ENCODE results near the gene RNU5D-1. TPM values are rescaled to one million over a fixed set of nuclear protein-coding genes. Genes with fewer than 3 reads are reported as not detected.
"Not testable (repeated sequence)": the region's sequence is repeated elsewhere in the genome, so short reads cannot be mapped to it uniquely, and the experiment has no call there.

The RNU5D-1 gene
- not detected for total RNA-seq

DNA sequence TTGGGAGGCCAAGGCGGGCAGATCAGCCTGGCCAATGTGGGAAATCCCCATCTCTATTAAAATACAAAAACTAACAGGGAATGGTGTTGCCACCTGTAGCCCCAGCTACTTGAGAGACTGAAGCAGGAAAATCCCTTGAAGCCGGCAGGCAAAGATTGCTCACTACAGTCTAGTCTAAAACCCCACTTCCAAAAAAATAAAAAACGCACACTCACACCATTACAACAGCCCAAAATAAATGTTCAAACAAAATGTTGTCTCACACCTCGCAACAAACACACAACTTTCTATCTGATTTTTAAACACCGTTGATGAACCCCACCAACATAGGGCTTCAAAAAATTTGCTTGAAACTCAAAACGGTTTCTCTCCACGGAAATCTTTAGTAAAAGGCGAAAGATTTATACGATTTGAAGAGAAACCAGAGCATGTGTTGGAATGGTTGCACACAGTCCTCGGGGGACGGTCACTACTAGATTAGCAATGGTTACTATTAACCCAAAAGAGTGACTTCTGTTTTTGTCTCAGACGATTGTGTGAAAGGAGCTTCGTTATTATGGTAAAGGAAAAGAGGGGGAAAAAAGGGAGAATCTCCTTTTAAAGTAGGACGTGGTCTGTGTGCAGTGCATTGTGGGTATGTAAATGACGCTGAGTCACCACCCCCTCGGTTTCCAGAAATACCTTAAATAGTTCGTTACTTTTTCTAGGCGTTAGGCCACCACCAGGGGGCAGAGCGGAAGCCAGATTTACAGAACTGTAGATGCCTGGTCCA is at the start of gene RNU5D-1:
RNU5D-1 (minus strand) TSS at position 430 of the 772 bp plus-strand sequence.
- H3K36me3 Mint-ChIP-seq (ENCODE audit: low read depth), result no peaks in the 10 kb centered on the region
- H3K27ac Mint-ChIP-seq, result peak within 1 kb of the TSS; percentile 99
- H3K27me3 Mint-ChIP-seq, result no peaks in the 10 kb centered on the region
- peak; percentile 96 for DNase-seq
- H3K4me1 Mint-ChIP-seq, result peaks cover 47% of the 10 kb centered on the region
- ChIA-PET CTCF (interaction anchor here (0.6 to 3.2 kb wide), 35 partner anchors 10 to 1361 kb away, joined by 3 to 19 read pairs (median 4); partner anchors contain the start of genes BEST4, PLK3, RPS8 and UROD), POLR2A (interaction anchor here (0.6 to 3.5 kb wide), 13 partner anchors 10 to 283 kb away, joined by 3 to 128 read pairs (median 4); partner anchors contain the start of genes BEST4, PLK3 and RPS8)
- no peaks in the 10 kb centered on the region for H3K9me3 Mint-ChIP-seq
- H3K4me3 Mint-ChIP-seq, result peak within 1 kb of the TSS; percentile 61

DNA sequence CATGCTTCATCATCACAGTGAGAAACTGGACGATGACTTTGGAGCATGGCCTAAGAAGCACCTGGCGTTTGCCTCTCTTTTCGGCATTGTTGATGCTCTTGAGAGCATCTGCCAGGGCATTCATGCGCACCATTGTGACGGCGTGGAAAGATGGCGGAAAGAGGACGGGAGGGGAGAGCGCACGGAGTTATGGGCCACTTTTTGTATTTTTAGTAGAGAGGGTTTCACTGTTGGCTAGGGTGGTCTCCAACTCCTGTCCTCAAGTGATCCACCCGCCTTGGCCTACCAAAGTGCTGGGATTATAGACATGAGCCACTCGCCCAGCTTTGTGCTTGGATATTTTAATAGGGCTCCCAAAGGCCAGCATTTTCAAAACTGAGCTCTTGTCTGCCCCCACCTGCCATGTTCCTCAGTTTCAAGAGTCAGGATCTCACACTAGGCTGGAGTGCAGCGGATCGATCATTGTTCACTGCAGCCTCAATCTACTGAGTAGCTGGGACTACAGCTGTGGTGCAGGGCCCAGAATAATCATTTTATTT is 49.7 kb upstream of the RNU5D-1 start:
- H3K36me3 Mint-ChIP-seq (ENCODE audit: low read depth), result peaks cover 61% of the 10 kb centered on the region
- no peak overlapping the region for H3K4me3 Mint-ChIP-seq
- H3K27ac Mint-ChIP-seq, result no peak overlapping the region
- no peaks in the 10 kb centered on the region for H3K27me3 Mint-ChIP-seq
- ChIA-PET POLR2A (no interaction called here), CTCF (interaction anchor here (1.0 to 2.0 kb wide), 5 partner anchors 10 to 20 kb away, joined by 3 to 8 read pairs (median 5); partner anchors contain the start of gene PLK3)
- H3K4me1 Mint-ChIP-seq, result peaks cover 59% of the 10 kb centered on the region
- DNase-seq, result no peak
- no peaks in the 10 kb centered on the region for H3K9me3 Mint-ChIP-seq

DNA sequence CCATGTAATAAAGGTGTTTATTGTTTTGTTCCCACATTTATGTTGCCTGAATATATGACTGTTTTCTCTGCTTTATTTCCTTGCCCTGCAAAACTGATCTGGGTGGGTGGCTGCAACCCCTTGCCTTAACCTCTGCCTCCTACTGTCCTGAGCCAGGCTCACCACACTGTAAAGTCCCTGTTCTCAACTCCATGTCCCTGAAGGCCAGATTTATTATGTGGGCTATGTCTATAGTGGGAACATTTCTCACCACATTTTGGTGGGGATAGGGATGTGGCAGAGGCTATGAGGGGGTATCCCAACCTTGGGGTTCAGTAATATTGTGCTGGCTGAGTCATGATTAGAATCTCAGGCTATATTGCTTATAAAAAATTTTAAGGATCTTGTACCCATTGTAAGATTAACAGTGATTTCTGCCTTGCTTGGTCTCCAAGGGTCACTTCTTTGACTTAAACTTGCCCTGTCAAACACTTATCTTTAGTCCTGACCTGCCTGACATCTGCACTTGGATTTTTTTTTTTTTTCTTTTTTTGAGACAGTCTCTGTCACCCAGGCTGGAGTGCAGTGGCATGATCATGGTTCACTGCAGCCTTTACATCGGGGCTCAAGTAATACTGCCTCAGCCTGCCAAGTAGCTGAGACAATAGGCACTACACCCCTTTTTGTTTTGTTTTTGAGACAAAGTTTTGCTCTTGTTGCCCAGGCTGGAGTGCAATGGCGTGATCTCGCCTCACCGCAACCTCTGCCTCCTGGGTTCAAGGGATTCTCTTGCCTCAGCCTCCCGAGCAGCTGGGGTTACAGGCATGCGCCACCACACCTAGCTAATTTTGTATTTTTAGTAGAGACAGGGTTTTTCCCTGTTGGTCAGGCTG is 48.0 kb upstream of the RNU5D-1 start:
- Mint-ChIP-seq H3K36me3 (ENCODE audit: low read depth) (peaks cover 61% of the 10 kb centered on the region), H3K4me1 (peaks cover 53% of the 10 kb centered on the region)

GRCh38 chr1:44777969-44778635 is 47.1 kb upstream of the RNU5D-1 start:
- no peaks in the 10 kb centered on the region for H3K27me3 Mint-ChIP-seq
- POLR2A ChIA-PET, result no interaction called here
- H3K4me3 Mint-ChIP-seq, result peak overlapping the region; percentile 82
- H3K9me3 Mint-ChIP-seq, result no peaks in the 10 kb centered on the region
- H3K36me3 Mint-ChIP-seq (ENCODE audit: low read depth), result peaks cover 61% of the 10 kb centered on the region
- H3K4me1 Mint-ChIP-seq, result peaks cover 47% of the 10 kb centered on the region
- H3K27ac Mint-ChIP-seq, result no peak overlapping the region
- CTCF ChIA-PET, result interaction anchor here (1.2 kb wide), 1 partner anchor 22 kb away, joined by 6 read pairs; the partner anchor contains the start of gene PLK3
- no peak for DNase-seq

More for the DNA sequence above, 48.0 kb upstream of the RNU5D-1 start:
- CTCF ChIA-PET, result interaction anchor here (1.3 kb wide), 1 partner anchor 21 kb away, joined by 3 read pairs; the partner anchor contains the start of gene PLK3
- DNase-seq, result no peak
- Mint-ChIP-seq H3K9me3 (no peaks in the 10 kb centered on the region), H3K27ac (peak overlapping the region; percentile 73), H3K27me3 (no peaks in the 10 kb centered on the region), H3K4me3 (peak overlapping the region; percentile 21)
- POLR2A ChIA-PET, result interaction anchor here (0.6 kb wide), 1 partner anchor 34 kb away, joined by 3 read pairs; no protein-coding TSS in a partner anchor

GRCh38 chr1:44777547-44777946 is 46.6 kb upstream of the RNU5D-1 start:
- H3K36me3 Mint-ChIP-seq (ENCODE audit: low read depth), result peaks cover 58% of the 10 kb centered on the region
- POLR2A ChIA-PET, result no interaction called here

GRCh38 chr1:44776730-44777068 is 45.7 kb upstream of the RNU5D-1 start:
- peaks cover 46% of the 10 kb centered on the region for H3K4me1 Mint-ChIP-seq
- peak overlapping the region; percentile 94 for H3K27ac Mint-ChIP-seq
- ChIA-PET POLR2A (interaction anchor here (3.0 kb wide), 1 partner anchor 55 kb away, joined by 15 read pairs; no protein-coding TSS in a partner anchor), CTCF (interaction anchor here (0.5 to 2.5 kb wide), 6 partner anchors 8 to 234 kb away, joined by 3 to 23 read pairs (median 4); partner anchors contain the start of genes HECTD3 and PLK3)
- peaks cover 55% of the 10 kb centered on the region for H3K36me3 Mint-ChIP-seq (ENCODE audit: low read depth)
- no peak for DNase-seq
- no peaks in the 10 kb centered on the region for H3K27me3 Mint-ChIP-seq
- no peaks in the 10 kb centered on the region for H3K9me3 Mint-ChIP-seq
- H3K4me3 Mint-ChIP-seq, result peak overlapping the region; percentile 82

More at GRCh38 chr1:44777547-44777946, 46.6 kb upstream of the RNU5D-1 start:
- H3K27me3 Mint-ChIP-seq, result no peaks in the 10 kb centered on the region
- no peaks in the 10 kb centered on the region for H3K9me3 Mint-ChIP-seq
- peaks cover 45% of the 10 kb centered on the region for H3K4me1 Mint-ChIP-seq
- CTCF ChIA-PET, result interaction anchor here (1.2 kb wide), 1 partner anchor 23 kb away, joined by 6 read pairs; the partner anchor contains the start of gene PLK3
- no peak for DNase-seq
- H3K4me3 Mint-ChIP-seq, result peak overlapping the region; percentile 82
- H3K27ac Mint-ChIP-seq, result peak overlapping the region; percentile 73

GRCh38 chr1:44775930-44776729 is 45.2 kb upstream of the RNU5D-1 start:
- H3K4me3 Mint-ChIP-seq, result peak overlapping the region; percentile 82
- H3K27me3 Mint-ChIP-seq, result no peaks in the 10 kb centered on the region
- peaks cover 49% of the 10 kb centered on the region for H3K36me3 Mint-ChIP-seq (ENCODE audit: low read depth)
- peaks cover 43% of the 10 kb centered on the region for H3K4me1 Mint-ChIP-seq
- H3K9me3 Mint-ChIP-seq, result no peaks in the 10 kb centered on the region
- peak overlapping the region; percentile 94 for H3K27ac Mint-ChIP-seq
- ChIA-PET POLR2A (interaction anchor here (3.0 kb wide), 1 partner anchor 54 kb away, joined by 15 read pairs; no protein-coding TSS in a partner anchor), CTCF (interaction anchor here (0.5 to 2.5 kb wide), 15 partner anchors 9 to 235 kb away, joined by 3 to 23 read pairs (median 3); partner anchors contain the start of genes ARMH1, BEST4, HECTD3 and RNU5D-1)
- DNase-seq, result peak; percentile 45

- Mint-ChIP-seq H3K36me3 (ENCODE audit: low read depth) (peaks cover 41% of the 10 kb centered on the region), H3K4me3 (peak within 1 kb of the TSS; percentile 82)
These were observed 44.3 kb upstream of the RNU5D-1 start, which contains the start of gene RPS8 for GRCh38 chr1:44775078-44775929. RPS8 (plus strand) TSS chr1:44775540; CDS start chr1:44775597, 57 bp downstream.

DNA sequence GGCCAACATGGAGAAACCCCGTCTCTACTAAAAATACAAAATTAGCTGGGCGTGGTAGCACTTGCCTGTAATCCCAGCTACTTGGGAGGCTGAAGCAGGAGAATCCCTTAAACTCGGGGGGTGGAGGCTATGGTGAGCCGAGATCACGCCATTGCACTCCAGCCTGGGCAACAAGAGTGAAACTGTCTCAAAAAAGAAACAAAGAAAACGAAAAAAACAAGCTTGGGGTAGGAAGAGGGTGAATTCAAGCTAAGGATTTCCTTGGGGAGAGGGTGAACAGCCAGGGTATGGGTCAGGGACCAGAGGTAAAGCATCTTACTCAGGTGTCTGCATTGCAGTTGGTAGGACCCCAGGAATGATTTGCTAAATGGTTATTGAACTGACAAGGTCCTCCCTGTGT is 35.5 kb upstream of the RNU5D-1 start:
- peak overlapping the region; percentile 46 for H3K27ac Mint-ChIP-seq
- H3K27me3 Mint-ChIP-seq, H3K4me1 Mint-ChIP-seq, H3K9me3 Mint-ChIP-seq, POLR2A ChIA-PET, DNase-seq, H3K4me3 Mint-ChIP-seq: not testable (repeated sequence)
- CTCF ChIA-PET, result interaction anchor here (1.0 to 2.4 kb wide), 5 partner anchors 9 to 45 kb away, joined by 3 to 9 read pairs (median 6); partner anchors contain the start of gene RPS8
- H3K36me3 Mint-ChIP-seq (ENCODE audit: low read depth), result peaks cover 48% of the 10 kb centered on the region

More at GRCh38 chr1:44775078-44775929, 44.3 kb upstream of the RNU5D-1 start, which contains the start of gene RPS8:
- H3K4me1 Mint-ChIP-seq, result peaks cover 40% of the 10 kb centered on the region
- no peaks in the 10 kb centered on the region for H3K27me3 Mint-ChIP-seq
- ChIA-PET CTCF (interaction anchor here (0.8 to 2.5 kb wide), 16 partner anchors 9 to 235 kb away, joined by 3 to 23 read pairs (median 3); partner anchors contain the start of genes ARMH1, BEST4, HECTD3 and RNU5D-1), POLR2A (interaction anchor here (0.8 to 3.0 kb wide), 2 partner anchors 45 to 54 kb away, joined by 5 to 15 read pairs; no protein-coding TSS in a partner anchor)
- H3K27ac Mint-ChIP-seq, result peak within 1 kb of the TSS; percentile 94
- H3K9me3 Mint-ChIP-seq, result no peaks in the 10 kb centered on the region
- DNase-seq, result peak; percentile 94

- Mint-ChIP-seq H3K27ac (no peak overlapping the region), H3K4me3 (no peak overlapping the region), H3K4me1 (peaks cover 9% of the 10 kb centered on the region), H3K27me3 (no peaks in the 10 kb centered on the region), H3K9me3 (no peaks in the 10 kb centered on the region), H3K36me3 (ENCODE audit: low read depth) (peaks cover 67% of the 10 kb centered on the region)
- no peak for DNase-seq
- ChIA-PET POLR2A (interaction anchor here (0.7 kb wide), 1 partner anchor 213 kb away, joined by 3 read pairs; no protein-coding TSS in a partner anchor), CTCF (interaction anchor here (1.2 to 2.9 kb wide), 5 partner anchors 10 to 26 kb away, joined by 3 to 19 read pairs (median 4); no protein-coding TSS in a partner anchor)
These were observed 29.9 kb upstream of the RNU5D-1 start for GRCh38 chr1:44760876-44761275.
